ENCODE data around the gene IFI27L2. TPM values are rescaled to one million over a fixed set of nuclear protein-coding genes. Genes with fewer than 3 reads are reported as not detected.

The IFI27L2 gene
- total RNA-seq, 1 experiment from 2014 or later = 190 TPM

DNA sequence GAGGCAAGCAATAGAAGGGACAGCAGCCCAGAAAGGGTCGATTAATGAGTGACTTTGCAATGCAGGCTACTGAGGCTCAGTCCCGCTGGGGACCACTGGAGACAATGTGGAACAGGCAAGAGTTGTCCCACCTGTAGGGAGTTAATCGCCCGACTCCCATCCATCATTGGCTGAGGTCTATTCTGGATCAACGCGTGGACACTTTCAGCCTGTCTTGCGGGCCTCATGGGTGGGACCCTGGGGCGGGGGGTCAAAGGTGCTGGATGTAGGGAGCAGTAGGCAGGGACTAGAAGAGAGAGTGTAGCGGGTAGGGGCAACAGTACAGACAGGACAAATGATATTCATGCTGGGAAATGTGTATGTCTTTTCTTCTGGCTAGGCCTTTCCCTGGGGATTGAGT, 6.1 kb downstream of the IFI27L2 start:
- no peak for DNase-seq (ENCODE audit: low read depth)

GRCh38 chr14:94122438-94122837, 7.0 kb downstream of the IFI27L2 start:
- no peak for DNase-seq (ENCODE audit: low read depth)

DNA sequence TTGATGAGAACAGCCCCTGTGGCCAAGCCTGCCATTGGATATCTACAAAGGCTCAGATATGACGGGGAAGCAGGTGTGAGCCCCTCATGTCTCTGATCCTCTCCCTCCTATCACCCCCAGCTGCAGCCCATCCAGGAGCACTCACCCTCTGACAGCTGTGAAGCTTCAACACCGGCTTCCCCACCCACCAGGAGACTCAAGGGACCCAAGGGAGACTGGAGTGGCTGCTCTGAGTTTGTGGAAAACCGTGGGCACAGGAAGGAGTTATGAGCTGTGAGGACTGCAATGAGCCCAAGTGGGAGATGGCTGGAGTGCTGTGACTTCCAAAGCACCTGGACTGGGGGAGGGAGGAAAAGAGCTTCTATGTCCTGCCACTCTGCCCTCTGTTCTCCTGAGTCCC, 7.9 kb downstream of the IFI27L2 start:
- DNase-seq (ENCODE audit: low read depth) = no peak

- peak; percentile 66 for DNase-seq (ENCODE audit: low read depth)
These were observed 8.6 kb downstream of the IFI27L2 start for GRCh38 chr14:94120667-94121340.

- no peak for DNase-seq (ENCODE audit: low read depth)
These were observed 10.3 kb downstream of the IFI27L2 start for GRCh38 chr14:94119071-94119470.

DNA sequence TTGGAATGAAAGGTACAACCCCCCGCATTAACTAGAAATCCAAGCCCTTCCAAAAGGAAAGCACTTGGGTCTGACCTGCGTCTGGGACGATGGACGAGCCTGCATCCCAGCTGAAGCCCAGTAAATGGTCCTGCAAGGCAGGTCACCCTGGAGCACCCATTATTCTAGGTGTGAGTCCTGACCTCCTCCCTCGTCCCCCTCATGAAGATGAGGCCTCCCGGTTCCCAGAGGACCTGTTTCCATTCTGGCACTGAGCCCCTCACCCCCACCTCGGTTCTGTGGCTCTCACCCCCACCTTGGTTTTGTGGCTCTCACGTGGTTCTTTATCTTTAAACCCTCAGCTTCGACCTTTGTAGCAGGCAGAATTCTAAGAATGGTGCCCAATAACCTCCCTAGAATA, 11.5 kb downstream of the IFI27L2 start:
- no peak for DNase-seq (ENCODE audit: low read depth)

- DNase-seq (ENCODE audit: low read depth) = no peak
These were observed 12.7 kb downstream of the IFI27L2 start for GRCh38 chr14:94116701-94117100.

DNA sequence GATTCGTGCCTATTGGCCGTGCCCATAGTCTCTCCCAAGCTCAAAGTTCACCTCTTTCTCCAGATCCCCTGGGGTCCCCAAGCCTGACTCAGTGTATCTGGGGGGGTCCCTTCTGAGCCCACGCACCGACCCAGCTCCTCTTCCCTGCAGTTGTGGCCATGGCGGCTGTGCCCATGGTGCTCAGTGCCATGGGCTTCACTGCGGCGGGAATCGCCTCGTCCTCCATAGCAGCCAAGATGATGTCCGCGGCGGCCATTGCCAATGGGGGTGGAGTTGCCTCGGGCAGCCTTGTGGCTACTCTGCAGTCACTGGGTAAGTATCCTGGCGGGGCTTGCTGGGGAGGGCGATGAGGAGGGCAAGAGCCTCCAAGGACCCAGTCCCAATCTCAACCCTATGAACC, 13.8 kb downstream of the IFI27L2 start:
- DNase-seq (ENCODE audit: low read depth) = no peak

DNA sequence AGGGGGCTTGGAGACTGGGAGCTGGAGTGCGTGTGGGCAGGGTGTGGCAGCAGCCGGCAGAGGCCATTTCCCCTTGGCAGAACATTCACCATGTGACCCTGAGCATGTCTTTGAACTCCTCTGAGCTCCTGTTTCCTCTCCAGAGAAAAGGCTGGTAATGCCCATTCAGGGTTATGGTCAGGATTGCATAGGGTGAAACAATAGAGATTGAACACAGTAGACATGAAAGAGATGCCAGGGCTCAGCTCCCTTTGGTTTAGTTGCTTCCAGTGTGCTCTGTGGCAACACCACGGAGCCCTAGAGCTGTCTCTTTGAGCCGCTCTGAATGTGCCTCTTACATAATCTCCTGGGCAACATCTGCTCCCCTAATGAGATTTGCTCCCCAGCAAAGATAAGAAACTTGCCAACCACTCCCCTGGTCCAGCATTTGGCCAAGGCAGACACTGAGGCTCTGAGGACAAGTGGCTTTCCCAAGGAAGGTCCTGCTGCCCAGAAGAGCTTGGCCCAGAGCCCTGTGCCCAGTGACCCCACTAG, 14.3 kb downstream of the IFI27L2 start:
- DNase-seq (ENCODE audit: low read depth) = no peak

- DNase-seq (ENCODE audit: low read depth) = no peak
These were observed 14.8 kb downstream of the IFI27L2 start for GRCh38 chr14:94114589-94115057.

DNA sequence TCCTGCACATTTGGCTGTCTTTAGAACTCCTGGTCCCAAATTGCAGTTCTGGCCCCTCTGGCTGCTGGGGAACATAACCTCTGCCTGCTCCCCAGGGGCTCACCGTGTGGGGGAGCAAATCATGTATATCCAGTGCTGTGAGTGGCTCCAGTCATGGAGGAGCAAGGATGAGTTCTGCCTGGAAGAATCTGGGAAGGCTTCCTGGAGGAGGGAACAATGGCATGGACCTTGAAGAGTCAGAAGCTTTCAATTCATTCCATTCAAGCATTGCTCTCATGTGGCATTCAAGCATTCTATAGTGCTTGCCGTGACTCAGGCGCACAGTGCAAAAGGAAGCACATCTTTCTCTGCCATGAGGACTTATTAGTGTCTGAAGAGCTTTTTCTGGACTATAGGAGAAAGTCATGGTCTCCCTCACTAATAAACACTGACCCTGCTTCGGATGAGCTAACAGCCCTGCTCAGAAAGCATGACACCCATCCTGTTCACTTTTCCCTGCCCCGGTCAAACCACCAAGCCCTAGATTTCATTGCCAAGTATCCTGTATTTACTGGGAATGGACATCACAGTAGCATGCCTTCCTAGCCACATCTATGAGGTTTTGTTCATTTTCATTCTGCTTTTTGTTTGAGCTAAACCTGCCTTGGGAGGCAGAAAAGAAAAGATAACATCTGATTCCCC, 15.4 kb downstream of the IFI27L2 start:
- DNase-seq (ENCODE audit: low read depth) = no peak

DNA sequence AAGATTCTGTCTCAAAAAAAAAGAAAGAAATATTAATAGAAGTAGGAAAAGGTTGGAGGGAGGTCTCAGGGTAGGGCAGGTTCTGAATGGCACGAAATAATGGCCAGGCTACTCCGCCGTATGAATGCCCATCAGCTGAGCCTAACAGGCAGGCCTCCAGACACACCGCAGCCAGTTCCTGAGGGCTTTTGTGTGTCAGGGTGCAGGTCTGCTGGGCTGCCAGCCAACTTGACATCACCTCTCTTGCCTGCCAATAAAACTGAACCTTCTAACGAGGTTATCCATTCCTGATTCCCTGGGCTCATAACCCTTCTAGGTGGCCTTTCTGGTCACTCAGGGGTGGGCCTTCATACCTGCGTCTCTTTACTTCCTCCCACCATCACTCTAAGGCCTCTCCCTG, 15.9 kb downstream of the IFI27L2 start:
- no peak for DNase-seq (ENCODE audit: low read depth)

DNA sequence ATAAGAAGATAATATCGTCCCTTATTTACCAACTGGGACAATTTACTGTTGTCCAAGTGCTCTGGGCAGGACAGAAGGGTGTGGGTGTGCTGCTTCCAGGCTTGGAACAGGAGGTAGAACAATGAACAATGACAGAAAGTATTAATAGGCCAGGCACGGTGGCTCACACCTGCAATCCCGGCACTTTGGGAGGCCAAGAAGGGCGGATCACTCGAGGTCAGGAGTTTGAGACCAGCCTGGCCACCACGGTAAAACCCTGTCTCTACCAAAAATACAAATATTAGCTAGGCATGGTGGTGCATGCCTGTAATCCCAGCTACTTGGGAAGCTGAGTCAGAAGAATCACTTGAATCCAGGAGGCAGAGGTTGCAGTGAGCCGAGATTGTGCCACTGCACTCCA, 16.3 kb downstream of the IFI27L2 start:
- DNase-seq (ENCODE audit: low read depth) = no peak

DNA sequence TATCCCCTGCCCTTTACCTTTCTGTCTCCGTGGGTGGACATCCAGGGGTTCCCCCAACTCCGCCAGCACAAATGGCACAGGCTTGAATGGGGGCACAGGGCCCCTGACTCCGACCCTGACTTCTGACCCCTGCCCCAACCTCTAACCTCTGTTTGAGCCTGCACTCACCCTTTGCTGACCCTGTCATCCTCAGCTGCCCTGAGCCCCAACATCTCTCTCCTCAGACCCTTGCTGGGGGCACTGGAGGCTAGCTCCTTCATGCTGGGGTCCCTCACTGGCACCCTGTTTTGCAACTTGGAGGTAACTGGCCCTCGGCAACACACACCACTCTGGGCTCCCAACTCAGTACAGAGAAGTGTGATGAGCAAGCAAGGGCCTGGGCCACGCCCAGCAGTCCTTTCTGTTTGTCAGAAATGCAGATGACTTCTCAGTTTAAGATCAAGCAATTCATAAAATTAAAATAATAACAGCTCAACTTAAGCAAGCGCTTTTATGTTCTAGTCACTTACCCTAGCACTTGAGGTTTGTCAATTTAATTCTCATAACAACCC, 16.8 kb downstream of the IFI27L2 start:
- no peak for DNase-seq (ENCODE audit: low read depth)

DNA sequence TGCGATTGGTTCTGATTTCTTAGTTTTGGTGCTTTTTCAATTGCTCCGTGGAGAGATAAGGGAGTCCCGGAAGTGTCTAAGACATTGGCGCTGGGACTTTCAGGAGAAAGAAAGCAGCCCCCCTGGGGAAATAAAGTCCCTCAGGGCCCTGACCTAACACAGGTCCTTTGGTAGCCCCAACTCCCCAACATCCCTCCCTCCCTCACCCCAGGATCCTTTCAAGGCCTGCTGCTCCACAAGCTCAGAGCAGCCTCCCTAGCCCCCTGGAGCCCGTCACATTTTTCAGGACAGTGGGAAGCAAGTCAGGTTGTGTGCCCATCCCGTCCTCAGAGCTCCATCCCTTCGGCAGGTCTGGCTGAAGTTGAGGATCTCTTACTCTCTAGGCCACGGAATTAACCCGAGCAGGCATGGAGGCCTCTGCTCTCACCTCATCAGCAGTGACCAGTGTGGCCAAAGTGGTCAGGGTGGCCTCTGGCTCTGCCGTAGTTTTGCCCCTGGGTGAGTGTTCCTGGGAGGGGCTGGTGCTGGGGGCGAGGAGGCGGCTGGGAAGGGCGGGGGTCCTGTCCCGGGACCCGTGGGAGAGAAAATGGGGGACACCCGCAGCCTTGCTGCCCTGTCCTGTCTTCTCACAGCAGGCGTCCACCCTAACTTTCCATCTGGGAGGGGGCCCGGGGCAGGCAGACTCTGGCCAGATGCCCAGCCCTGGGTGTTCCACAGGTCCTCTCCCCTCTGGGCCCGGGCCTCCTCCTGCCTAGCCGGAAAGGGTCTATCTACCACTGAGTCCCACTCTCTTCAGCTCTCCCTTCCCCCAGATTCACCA, 17.9 kb downstream of the IFI27L2 start:
- no peak for DNase-seq (ENCODE audit: low read depth)

- DNase-seq (ENCODE audit: low read depth) = peak; percentile 41
These were observed 18.7 kb downstream of the IFI27L2 start, which contains the start of gene IFI27 for GRCh38 chr14:94110552-94111181. IFI27 (plus strand) TSS chr14:94110736.

GRCh38 chr14:94109915-94110250, 19.5 kb downstream of the IFI27L2 start:
- no peak for DNase-seq (ENCODE audit: low read depth)

DNA sequence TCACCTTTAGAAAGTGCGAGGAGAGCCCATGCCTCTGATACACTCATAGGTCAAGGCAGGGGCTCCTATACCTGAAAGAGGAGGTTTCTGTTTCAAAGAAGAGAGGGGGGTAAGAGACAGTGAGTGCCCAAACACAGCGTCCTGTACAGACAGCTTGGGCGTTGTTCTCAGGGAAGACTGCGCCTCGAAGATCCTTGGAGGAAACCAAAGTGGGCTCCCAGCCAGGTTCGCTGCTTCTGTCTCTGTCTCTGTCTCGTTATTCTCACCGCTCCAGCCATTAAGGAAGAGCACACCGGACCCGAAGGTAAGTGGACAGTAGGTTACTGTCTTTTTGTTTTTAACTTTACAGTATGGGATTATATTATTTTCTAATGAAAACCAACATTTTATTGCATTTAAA, 24.7 kb downstream of the IFI27L2 start:
- no peak for DNase-seq (ENCODE audit: low read depth)

DNA sequence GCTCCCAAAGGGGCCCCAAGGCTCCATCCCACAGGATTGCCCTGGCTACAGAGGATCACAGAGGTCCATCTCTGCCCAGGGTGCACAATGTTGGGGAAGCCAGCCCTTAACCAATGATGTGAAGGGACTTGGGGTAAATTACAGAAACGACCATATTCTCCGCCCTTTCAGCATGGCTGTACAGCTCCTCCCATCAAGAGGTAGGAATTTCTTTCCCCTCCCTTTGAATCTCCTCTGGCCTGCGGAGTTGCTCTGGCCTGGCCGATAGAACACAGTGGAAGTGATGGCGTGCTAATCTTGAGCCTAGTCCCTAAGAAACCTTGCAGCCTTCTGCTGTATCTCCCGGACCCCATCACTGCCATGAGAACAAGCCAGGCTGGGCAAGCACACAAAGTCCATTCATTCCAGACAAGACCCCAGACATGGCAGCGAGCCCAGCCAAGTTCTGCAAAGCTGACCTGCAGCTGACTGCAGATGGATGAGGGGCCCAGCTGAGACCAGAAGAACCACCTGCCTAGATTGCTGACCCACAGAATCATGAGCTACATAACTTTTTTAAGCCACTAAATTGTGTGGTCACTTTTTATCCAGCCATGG, 25.8 kb downstream of the IFI27L2 start:
- DNase-seq (ENCODE audit: low read depth) = no peak

DNA sequence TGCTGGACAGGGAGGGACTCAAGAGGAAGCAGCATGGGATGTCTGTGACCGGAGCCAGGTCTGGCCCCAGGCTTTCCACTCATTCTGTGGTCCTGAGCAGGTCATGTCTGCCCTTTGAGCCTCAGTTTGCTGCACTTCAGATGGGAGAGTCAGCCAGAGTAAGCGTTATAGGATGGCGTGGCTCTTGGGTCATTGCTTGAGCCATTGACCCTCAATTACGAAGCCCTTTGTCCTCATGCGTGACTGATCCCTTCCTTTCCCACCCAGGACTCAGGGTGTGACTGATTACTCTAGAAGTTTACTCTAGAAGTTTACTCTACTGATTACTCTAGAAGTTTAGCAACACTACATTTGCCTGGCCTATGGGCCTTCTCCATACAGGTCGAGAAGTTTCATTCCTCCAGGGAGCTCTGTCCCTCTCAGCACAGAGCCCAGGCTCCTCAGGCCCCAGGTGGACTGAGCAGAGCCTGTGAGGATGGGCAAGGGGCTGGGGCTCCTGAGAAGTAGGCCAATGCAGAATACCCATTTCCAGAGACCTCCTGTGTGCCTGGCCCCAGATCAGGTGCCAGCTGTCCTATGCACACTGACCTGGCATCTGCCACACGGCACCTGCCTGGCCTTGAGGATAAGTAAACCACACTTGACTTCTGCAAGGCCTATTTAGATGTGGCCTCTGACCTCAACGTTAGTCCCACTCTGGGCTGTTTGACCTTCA, 26.5 kb downstream of the IFI27L2 start:
- no peak for DNase-seq (ENCODE audit: low read depth)

GRCh38 chr14:94101748-94102147, 27.7 kb downstream of the IFI27L2 start:
- no peak for DNase-seq (ENCODE audit: low read depth)
